ENCODE measurements around the gene GLRX5.

The GLRX5 gene

DNA sequence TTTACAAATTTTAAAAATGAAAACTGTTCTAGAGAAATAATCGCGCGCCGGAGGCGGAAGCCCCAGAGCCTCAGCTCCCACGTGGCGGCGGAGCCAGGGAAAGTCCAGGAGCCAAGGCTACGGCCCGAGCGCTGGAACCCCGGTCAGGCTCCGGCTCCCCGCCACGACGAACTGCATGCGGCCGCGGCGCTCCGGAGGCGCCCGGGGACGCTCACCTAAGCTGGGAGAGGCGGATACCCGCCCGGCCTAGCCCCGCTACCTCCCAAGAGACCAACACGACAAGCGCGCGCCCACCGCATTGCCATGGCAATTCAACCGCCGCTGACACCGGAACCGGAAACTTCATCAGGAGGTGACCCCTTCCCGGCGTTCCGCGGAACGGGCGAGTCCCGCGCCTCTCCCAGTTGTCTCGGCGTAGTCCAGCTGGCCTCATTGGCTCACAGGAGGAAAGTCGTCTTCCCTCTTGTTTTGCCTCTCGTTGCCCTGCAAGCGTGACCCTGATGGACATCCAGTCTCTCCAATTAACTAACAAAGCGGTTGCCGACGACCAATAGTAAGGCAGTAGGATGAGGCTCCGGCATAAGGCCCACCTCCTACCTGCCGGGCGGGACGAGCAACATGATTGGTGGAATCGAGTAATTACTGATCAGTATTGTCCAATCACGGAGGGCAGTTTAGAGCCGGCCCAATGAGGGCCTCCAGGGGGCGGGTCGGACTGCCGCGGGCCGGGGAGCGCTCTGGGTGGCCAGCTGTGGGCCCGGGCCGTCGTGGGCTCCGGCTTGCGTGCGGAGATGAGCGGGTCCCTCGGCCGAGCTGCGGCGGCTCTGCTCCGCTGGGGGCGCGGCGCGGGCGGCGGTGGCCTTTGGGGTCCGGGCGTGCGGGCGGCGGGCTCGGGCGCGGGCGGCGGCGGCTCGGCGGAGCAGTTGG lies at the start of gene GLRX5:
GLRX5 (plus strand) TSS at position 752 of the 927 bp plus-strand sequence; CDS start at position 792, 40 bp downstream.
- DNase-seq: peak; percentile 92 to 98

DNA sequence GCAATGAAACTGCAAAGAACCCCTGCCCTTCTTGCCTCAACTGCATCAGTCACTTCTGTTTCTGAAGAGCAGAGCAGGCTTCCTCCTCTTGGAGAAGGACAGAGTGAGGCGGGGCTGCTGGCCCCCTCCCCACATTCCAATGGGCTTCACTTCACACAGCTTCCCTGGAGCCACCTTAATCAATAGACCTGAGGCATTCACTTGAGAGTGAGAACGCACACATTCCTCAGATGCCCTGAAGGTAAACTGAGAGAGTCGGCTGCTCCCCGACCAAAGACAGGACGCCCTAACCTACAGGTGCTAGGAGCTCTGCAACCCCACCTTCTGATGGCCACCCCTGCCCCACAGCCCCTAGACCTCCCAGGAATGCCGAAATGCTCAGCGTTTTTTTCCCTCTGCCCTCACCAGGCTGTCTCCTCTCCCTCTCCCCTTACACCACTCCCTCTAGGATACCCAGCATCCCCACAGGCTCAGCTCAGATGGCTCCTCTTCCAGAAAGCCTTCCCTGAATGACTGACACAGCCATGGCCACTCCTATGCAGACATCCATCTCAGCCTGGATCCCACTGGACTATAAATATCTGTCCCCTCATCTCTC lies 49.5 kb upstream of the GLRX5 start:
- DNase-seq: no peak

DNA sequence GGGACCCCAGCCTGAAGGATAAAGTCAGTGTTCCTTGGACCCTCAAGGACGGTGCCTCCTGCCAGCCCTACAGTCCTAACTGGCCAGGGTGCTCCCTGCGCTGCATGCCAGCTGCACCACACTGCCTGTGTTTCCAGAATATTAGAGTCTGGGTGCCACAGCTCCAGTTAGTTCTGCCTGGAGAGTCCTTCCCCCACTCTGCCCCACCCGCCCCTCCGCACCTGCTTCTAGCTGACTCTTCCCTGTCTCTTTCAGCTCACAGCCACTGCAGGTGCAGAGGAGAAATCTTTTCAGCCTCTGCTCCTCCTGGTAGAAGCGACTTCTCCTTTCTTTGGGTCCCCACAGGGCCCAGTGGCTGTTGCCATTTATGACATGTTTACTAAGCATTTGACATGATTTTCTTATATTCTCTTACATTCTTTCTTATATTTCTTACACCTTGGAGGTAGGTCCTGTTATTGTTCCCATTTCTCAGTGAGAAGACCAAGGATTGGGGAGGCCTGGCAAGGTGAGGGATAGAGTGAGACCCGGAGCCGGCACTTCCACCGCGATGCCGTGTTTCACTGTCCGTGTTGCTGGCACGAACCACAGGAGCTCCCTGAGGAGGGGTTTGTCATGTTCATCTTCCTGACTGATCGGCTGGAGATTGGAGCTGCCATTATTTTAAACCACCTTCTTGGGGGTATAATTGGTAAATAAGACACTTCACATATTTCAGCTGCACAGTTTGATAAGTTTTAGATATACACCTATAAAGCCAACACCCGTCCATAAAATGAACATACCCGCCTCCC lies 47.8 kb upstream of the GLRX5 start:
- no peak for DNase-seq

DNA sequence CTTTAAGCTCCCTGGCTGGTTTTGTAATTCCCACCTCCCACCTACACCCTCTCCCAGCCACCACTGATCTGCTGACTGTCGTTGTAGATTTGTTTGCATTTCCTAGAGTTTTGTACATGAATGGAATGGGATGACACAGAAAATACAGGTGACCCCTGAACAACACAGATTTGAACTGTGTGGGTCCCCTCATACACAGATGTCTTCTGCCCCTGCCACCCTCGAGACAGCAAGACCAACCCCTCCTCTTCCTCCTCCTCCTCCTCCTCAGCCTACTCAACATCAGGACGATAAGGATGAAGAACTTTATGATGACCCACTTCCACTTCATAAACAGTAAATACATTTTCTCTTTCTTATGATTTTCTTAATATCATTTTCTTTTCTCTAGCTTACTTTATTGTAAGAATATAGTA lies 47.2 kb upstream of the GLRX5 start:
- DNase-seq: no peak

DNA sequence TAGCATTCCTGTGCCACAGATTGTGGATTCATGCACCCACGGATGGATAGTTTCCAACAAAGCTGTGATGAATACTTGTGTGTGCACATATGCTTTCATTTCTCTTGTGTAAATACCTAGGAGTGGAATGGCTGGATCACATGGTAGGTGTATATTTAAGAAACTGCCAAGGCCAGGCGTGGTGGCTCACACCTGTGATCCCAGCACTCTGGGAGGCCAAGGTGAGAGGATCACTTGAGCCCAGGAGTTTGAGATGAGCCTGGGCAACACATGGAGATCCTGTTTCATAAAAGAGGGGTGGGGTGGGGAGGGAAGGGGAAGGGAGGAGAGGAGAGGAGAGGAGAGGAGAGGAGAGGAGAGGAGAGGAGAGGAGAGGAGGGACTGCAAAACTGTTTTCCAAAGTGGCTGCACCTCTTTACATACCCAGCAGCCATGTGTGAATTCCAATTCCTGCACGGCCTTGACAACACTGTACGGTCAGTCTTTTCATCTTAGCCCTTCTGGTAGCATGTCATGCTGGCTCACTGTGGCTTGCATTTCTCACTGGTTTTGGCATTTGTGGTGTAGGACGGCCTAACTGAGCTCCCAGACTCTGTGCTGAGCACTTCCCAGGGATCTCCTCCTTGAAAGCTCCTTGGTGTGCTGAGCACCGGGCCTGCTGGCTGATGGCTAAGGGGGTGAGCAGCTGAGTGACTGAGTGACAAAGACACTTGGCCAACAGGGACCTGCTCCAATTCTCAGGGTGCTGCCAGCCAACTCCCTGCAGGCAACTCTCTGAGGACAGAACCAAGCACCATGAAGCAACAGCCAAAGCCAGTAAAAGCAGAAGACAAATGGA lies 46.3 kb upstream of the GLRX5 start:
- no peak for DNase-seq

DNA sequence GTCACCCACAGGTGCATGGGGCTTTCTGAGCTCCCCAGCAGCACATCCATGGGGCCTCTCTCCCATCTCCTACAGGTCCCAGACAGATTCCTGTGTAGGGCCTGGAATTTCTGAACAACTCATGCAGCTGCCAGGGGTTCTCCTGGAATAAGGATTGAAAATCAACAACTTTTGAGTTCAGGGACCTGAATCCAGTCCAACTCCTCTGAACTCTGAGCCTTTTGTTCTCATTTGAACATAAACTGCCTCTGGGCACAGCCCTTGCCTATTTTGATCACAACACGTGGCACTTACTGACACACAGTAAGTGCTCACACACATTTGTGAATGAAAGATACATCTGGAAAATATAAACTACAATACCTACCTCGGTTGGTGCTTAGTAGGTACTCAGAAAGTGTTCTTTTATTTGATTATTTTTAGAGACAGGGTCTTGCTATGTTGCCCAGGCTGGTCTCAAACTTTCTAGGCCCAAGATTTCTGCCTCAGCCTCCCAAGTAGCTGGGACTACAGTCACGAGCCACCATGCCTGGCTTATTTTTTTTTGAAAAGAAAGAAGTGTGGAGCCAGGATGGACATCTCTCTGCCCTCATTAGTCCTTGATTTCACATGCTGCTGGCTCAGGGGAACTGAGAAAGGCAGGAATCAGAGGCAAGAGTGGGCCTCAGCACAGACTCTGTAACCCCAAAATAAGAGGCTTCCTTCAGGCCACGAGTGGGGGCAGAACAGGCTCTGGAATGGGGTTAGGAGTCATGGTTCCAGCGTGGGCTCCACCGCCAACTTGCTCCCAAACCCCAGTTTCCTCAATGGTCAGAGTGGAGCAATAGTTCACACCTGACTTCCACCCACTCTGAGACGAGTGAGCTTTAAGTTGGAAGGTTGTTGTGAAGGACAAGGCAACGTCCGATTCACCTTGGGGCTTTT lies 45.4 kb upstream of the GLRX5 start:
- no peak for DNase-seq

DNA sequence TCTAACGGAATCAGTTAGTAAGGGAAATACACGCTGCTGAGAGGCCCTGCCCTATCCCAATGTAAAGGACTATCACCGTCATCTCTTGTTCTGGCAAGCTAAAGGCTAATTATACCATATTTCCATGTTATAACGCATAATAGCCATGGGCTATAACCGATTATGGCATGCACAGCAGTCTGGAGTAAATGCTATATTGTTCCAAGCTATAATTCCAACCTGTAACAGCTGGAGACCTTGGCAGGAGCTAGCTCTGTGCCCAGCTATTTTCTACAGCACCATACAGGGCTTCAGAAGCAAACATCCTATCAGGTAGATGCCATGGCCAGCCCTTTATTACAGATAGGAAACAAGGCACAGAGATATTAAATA lies 44.7 kb upstream of the GLRX5 start:
- DNase-seq: no peak

DNA sequence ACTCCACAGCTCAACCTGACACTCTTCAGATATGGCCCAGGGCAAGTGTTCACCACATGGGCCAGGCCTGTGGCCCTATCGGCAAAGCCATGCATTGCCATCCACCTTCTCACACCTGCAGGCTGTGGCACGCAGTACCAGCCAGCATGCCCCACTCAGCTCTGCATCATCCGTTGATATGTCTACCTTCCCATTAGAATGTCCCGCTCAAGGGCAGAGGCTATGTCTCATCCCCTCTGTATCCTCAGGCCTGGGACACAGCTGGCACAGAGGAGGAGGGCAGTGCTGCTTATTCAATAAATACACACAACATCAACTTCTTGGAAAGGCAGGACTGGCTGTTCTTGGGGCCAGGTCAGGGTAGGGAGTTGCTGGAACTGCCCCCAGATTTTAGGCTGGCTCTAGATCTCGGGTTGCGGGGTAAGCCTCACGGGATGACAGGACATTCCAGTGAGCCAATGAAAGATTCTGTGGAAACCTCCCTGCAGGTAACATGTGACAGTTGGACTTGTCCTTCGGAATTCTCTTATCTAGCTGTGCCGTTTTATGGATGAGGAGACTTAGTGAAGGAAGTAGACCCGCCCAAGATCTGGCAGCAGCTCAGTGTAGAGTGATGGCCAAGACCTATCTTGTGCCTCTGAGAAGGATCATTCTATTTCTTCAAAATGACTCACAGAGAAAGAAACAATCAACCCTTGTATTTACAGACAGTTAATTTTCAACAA lies 44.0 kb upstream of the GLRX5 start:
- no peak for DNase-seq

DNA sequence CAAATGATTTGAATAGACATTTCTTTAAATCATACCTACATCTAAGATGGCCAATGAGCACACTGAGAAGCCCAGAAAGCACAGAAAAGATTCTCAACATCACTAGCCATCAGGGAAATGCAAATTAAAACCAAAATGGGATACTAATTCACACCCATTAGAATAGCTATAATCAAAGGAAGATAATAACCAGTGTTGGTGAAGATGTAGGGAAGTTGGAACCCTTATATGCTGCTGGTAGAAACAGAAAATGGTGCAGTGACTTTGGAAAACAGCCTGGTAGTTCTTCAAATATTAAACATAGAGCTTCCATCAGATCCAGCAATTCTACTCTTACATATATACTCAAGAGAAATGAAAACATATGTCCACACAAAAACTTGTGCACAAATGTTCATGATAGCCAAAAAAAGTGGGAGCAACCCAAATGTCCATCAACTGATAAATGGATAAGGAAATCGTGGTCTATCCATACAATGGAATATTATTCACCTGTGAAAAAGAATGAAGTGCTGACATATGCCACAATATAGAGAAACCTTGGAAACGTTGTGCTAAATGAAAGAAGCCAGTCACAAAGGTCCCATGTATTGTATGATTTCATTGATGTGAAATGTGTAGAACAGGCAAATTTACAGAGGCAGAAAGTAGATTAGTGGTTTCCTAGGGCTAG lies 42.8 kb upstream of the GLRX5 start:
- no peak for DNase-seq

DNA sequence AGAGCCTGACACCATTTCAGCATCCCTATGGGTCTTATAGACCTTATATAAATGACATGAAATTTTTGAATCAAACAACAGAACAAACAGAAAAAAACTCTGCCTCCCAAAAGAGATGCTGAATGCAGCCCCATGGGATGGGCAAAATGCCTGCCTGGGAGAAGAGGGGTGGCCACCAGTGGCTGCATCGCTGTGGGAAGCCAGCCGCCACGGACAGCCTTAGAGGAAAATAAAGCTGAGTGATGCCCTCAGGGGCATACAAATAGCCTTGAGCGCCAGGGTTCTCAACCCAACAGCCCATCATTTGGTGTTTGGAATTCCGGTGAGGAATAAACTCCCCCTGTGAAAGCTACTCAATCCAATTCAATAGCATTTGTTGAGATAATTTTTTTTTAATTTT lies 41.3 kb upstream of the GLRX5 start:
- DNase-seq: no peak

DNA sequence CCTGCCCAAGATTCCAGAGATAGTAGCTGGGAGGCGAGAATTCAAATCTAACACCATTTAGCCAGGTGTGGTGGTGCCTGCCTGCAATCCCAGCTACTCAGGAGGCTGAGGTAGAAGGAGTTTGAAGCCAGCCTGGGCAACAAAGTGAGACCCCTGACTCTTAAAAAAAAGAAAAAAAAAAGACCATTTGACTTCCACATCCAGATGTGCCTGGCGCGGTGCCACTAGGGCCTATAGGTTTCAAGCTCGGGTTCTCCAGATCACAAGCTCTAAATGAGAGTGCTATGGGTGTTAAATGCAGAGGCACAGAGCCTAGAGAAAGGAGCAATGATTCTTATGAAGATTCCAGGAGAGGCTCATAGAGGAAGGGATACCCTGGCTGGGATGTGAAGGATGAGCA lies 40.9 kb upstream of the GLRX5 start:
- no peak for DNase-seq

DNA sequence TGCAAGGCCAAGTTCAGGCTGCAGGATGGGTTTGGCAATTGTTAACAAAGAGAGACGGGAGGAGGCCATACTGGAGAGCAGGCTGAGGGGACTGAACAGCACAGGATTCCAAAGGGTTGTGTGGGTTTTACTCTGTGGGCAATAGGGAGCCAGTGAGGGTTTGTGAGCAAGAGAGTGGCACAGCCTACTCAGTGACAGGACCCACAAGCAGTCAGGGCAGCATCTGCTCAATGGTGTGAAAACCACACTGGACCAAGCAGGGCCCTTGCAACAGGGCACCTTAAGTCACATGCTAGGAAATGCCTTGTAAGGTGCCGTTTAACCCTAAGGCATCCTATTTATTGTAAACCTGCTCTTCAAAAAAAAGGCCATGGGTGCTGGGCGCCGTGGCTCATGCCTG lies 40.4 kb upstream of the GLRX5 start:
- DNase-seq: no peak

DNA sequence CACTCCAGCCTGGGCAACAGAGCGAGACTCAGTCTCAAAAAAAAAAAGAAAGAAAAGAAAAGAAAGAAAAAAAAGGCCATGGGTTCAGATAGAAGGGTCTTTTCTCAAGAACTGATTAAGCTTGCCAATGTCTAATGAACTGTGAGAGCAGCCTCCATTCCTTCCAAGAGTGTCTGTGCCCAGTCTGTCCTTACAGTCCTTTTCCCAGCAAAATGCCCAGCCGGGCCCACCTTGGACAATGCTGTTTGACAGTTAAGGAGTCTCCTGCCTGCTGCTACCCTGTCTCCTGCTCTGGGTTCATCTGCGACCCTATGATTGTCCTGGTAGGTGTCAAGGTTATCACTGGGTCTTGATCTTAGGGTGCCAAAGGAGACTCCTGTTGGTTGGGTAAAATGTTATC lies 39.8 kb upstream of the GLRX5 start:
- DNase-seq: no peak

DNA sequence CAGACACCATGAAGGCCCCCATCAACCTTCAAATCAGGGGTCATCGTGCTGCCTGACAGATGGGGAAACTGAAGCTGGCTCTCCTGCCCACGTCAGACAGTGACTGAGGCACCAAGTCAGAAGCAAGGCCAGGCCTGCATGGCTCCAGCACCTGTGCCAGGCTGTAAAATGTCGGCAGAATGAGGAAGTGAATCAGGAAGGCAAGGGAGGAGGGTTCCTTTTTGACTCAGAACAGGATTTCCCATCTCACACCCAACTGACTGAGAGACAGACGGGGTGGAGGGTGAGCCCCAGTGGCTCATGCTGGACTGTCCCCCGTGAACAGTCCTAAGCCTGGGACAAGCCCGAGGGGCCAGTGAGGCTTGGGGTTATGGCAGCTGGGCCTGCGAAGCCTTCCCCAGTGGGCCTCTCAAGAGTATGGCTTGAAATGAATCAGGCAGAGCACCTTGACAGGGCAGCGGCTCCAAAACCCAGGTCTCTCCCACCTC lies 39.3 kb upstream of the GLRX5 start:
- no peak for DNase-seq

DNA sequence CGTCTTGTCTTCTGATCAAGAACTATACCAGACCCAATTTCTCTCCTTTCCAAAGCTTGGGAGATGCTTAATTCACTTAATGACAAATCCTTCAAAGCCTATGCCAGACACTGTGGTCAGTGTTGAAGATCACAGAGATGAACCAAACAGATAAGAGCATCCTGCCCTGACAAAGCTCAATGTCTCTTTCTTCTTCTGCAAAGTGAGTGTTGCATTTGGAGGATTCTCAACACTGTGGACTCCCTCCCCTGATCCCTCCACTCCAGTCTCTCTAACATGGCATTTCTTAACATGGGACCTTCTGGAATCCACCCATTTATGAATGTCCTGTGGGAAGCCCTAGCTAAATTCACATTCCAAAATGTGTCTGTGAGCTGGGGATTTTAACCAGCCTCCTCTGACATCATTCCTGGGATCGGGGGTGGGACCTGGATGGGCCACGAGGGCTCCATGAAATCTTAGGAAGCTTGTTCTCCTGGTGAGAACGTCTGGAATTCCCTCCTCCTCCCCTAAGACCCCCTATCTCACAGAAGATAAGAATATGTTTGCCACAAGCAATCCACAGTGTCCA lies 38.7 kb upstream of the GLRX5 start:
- DNase-seq: no peak

DNA sequence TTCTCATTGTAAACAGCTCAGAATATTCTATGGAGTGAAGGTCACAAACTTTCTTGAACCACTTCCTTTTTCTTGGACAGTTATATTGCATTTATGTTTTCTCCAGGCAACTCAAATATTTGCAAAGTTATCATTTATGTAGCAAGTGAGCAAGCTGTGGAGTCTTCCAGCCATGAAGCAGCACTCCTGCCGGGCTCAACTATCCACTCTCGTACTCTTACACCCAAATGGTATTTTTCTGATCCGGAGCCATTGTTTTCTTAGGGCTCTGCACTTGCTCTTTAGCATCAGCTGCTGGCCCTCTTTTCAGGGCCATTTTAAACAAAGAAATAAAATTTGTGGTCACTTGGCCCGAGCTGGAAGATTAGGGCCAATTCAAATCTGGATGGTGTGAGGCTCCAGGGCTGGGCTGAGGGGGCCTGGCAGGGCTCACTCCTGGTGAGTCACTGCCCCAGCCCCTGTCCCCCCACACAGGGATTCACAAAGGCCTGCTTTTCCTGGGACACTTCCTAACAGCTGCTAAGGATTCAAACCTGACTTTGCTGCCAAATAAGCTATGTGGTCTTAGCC lies 38.1 kb upstream of the GLRX5 start:
- no peak for DNase-seq

DNA sequence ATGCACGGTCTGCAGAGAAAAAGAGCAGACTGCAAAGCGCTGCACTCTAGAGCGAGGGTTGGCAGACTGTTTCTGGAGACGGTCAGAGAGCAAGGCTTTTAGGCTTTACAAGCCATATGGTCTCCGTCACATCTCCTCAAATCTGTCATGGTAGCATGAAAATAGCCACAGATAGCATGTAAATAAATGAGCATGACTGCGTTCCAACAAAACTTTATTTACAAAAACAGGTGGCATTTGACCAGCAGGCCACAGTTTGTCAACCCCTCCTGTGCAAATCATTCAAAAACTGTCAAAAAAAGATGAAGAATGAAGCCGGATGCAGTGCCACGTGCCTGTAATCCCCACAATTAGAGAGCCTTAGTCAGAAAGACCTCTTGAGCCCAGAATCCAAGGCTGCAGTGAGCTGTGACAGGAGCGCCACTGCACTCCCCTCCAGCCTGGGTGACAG lies 37.3 kb upstream of the GLRX5 start:
- DNase-seq: no peak

DNA sequence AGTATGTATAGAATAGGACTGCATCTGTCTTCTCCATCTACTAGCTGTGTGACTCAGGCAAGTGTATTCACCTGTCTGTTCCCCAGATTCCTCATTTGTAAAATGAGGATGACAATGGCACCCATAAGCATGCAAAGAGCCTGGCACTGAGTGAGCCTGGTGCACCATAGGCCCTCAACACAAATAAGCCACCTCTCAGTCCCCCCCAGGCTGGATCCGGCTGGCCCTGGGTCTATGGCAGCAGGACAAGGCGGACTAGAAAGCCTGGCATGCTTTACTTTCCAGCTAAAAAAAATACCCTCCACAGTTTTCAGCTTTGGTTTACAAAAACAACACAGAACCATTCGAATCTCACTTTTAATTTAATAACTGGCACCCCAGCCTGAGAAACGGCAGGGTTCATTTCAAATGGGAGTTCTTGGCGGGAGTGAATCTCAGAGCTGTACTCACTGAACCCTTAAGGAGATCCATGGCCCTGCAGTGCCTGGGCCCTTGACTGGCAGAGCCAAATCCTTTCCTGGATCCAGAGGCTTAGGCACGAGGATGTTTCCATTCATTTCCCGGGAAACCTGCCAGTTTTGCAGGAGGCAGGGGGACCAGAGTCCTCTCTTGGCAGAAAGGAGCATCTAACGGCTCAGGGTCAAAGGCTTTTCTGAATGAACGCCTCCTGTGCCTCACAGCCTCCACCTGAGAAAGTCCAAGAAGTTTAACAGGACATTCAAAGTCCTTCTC lies 36.1 kb upstream of the GLRX5 start:
- no peak for DNase-seq

DNA sequence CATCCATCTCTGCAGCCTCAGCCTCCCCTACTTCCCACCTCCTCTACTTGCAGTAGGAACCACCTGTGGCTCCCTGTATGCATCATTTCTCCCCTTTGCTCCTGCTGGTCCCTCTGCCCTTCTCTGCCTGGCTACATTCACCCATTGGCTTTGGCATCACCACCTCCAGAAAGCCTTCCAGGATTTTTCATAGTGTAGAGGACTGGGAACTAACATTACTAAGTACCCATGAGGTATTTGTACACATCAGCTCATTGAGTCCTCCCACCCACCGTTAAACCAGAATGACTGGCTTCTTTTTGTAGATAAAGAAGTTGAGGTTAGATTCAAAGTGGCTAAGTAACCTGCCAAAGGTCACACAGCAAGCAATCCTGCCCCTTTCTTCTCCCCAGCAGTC lies 35.5 kb upstream of the GLRX5 start:
- no peak for DNase-seq
